HG03442 (cell line): ENCODE results near the gene PHLDB1.

ENCODE experiments used
- ATAC-seq: cut with Tn5 transposase; IDR thresholded peaks from one replicate; pipeline ENCODE4 v1.9.1; 2021; ENCODE audit warnings: mild to moderate bottlenecking, moderate library complexity; ENCODE audit not compliant: unreplicated experiment

PHLDB1 gene

GRCh38 chr11:118638726-118639125, 31.3 kb downstream of the PHLDB1 start:
- no peak for ATAC-seq

- no peak for ATAC-seq
Observed at GRCh38 chr11:118639899-118640298, 32.5 kb downstream of the PHLDB1 start.

- no peak for ATAC-seq
Observed at GRCh38 chr11:118640332-118641154, 33.1 kb downstream of the PHLDB1 start.

- ATAC-seq: no peak
Observed at GRCh38 chr11:118641397-118642019, 34.1 kb downstream of the PHLDB1 start.

DNA sequence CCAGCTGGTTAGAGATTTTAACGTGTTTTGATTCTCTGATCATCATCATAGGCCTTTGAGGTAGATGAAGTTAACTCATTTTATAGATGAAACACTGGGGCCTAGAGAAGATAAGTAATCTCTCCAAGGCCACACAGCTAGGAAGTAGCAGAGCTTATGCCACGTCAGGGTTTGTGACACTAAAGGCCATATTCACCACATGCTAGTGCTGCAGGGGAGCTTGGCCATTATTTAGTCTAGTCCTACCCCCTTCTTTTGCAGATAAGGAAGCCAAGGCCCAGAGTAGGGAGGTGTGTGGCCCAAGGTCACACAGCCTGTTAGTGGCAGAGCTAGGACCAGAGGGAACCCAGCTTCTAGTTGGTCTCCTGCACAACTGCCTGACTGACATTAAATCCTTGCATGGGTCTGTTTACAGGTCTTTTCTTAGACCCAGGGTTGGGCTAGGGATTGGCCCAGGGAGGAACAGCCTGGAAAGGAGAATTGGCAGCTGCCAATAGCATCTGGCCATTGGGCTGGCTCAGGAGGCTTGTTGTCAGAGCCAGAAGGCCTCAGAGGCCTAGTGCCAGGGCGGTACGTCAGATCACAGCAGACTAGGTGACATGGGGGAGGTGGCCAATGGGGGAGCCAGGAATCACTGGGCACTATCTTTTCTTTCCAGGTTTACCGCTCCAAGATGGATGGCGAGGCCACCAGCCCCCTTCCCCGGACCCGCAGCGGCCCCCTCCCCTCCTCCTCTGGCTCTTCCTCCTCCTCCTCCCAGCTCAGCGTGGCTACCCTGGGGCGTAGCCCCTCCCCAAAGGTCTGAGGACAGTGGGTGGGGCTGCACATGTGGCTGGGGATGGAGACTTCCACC, 36.0 kb downstream of the PHLDB1 start:
- no peak for ATAC-seq

- ATAC-seq: no peak
Observed at GRCh38 chr11:118643995-118644345, 36.6 kb downstream of the PHLDB1 start.

GRCh38 chr11:118644496-118644895, 37.1 kb downstream of the PHLDB1 start:
- no peak for ATAC-seq

DNA sequence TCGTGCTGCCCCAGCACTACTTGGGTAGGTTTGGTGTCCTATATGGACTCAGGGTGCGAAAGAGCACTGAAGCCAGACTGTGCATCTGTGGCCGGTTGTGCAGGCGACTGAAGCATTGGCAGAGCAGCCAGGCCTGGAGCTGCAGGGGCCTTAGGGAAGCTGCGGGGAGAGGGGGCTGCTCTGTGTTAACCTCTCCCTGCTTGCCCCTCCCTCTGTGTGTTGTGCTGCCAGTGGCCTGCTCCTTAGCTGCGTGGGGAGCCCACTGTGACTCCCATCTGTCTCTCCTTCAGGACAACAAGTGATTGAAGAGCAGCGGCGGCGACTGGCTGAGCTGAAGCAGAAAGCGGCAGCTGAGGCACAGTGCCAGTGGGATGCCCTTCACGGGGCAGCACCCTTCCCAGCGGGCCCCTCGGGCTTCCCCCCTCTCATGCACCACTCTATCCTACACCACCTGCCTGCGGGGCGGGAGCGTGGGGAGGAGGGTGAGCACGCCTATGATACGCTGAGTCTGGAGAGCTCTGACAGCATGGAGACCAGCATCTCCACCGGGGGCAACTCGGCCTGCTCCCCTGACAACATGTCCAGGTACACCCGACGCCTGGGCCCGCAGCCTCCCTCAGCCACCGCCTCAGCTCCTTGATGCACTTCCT, 37.8 kb downstream of the PHLDB1 start:
- ATAC-seq: no peak

DNA sequence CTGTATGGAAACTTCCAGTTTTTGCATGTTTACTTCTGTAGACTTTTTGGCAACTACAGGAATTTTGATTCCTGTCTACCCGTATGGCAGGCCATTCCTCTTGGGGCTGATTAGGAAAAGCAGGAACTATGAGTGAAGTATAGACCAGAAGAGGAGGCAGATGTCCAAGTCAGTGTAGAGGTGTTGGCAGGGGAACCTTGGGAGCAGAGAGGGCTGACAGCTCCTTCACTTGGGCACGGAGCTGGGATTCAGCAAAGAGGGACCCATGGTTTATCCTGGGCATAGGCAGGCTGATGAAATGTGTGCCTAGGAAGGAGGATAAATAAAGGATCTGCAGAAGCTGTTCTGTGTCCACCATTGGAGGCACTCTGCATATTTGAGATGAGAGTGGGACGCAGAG, 39.0 kb downstream of the PHLDB1 start:
- no peak for ATAC-seq

GRCh38 chr11:118648291-118648690, 40.9 kb downstream of the PHLDB1 start:
- no peak for ATAC-seq

GRCh38 chr11:118649941-118650340, 42.5 kb downstream of the PHLDB1 start:
- ATAC-seq: no peak

- ATAC-seq: no peak
Observed at GRCh38 chr11:118650366-118650765, 43.0 kb downstream of the PHLDB1 start.

DNA sequence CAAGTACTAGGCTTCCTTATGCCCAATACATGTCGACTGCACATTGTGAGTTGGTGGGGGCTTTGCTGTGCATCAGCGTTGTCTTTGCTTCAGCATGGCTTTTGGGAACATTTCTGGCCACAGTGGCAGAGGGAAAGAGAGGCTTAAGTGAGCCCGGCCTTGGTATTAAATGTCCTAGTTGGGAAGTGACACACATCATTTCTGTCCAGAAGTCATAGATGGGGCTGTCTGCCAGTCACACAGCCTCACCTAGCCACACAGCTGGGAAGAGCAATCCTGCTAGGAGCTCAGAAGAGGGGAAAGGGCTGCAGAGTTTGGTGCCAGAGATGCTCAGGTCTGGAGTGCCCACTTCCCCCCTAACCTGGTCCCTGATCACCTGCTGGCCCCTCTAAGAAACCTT, 44.4 kb downstream of the PHLDB1 start:
- no peak for ATAC-seq

DNA sequence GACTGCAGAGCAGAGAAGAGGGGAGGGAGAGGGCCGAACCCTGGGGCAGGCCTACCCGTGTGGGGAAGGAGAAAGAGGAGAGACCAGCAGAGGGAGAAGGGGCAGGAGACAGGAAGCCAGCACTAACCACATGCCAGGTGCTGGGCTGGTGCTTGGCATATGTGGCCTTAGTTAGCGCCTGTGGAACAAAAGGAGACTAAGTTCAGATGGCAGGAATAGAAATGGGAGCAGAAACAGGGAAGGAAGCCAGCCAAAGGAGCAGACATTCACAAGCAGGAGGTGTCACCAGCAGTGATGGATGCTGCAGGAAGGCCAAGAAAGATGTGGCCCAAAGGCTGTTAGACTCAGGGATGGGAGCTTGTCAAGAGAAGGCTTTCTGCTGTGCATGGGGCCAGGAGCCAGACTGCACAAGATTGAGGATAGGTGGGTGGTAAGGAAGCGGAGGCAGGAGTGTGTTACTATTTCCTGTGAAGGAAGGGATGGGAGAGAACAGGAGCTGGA, 45.3 kb downstream of the PHLDB1 start:
- no peak for ATAC-seq

GRCh38 chr11:118653684-118654390, 46.4 kb downstream of the PHLDB1 start:
- ATAC-seq: no peak

- no peak for ATAC-seq
Observed at GRCh38 chr11:118655486-118656190, 48.2 kb downstream of the PHLDB1 start.

GRCh38 chr11:118656563-118657165, 49.2 kb downstream of the PHLDB1 start:
- no peak for ATAC-seq

- no peak for ATAC-seq
Observed at GRCh38 chr11:118657238-118657637, 49.8 kb downstream of the PHLDB1 start.

DNA sequence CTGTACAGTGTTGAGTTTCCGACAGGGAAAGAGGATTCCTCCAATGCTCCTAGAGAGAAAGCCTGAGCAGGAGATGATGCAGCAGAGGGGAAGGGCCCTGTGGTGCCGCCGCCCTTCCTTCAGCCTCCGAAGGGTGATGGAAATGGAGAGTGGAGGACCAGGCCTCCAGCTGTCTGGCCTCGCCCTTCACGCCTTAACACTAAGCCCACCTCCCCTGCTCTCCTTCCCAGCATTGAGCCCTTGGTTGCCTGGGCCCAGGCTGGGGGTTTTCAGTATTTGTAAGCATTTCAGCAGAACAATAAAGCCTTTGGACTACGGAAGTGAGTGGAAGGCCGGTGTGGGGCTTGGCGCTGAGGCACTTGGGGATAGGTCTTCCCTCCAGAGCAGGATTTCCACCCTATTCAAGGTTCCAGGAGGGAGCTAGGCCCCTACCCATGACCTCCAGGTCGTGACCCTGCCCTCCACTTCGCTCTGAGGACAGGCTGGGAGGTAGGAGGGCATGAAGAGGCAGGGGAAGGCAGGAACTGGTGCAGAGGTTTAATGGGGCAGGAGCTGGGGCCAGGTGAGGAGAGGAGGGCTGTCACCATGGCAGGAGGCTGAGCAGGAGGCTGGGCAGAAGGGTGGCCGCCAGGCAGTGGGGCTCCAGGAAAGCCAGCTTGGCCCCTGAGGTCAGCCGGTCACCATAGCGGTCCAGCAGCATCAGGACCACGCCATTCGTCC, 50.5 kb downstream of the PHLDB1 start:
- no peak for ATAC-seq
